NB4 (cell line): ENCODE measurements around the gene TTC34.

ENCODE experiments used
- TF ChIP-seq, protein P1 (sequence below): IDR thresholded peaks from 2 replicates; pipeline ENCODE4 v1.6.1; 2011; ENCODE audit warnings: low read depth, low read length
- TF ChIP-seq, protein P2 (sequence below): IDR thresholded peaks from one replicate; pipeline ENCODE4 v1.5.1; 2012; ENCODE audit warnings: low read depth, low read length

DNA sequence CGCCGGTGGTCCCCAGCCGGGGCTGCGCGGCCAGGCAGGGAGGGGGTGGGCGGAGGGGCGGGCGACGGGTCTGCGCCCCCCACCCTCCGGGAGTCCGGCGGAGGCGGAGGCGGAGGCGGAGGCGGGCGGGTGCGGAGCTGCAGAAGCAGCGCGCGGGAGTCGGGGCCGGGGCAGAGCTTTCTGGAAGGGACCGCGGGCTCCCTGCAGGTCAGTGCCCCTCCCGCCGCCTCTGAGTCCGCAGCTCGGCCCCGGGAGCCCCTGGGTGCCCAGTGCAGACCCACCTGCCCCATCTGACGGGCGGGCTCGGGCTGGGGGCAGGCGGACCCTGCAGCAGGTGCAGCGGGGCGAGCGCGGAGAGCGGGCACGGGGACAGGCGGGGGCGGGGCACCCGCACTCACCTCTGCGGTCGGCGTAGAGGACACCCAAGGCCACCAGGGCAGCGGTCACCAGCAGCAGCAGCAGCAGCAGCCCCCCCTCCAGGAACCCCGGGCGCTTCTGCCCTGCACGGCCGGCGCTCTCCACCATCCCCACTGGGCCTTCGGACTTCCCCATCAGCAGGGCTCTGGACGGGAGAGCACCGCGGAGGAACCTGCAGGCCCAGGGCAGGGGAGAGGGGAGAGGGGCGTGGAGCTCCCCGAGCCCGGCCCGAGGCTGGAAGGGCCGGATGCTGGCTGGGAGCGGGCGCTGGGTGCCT, 172.4 kb downstream of the TTC34 start:
- TF ChIP-seq, protein P1, sequence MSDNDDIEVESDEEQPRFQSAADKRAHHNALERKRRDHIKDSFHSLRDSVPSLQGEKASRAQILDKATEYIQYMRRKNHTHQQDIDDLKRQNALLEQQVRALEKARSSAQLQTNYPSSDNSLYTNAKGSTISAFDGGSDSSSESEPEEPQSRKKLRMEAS: no peak
- TF ChIP-seq, protein P2, sequence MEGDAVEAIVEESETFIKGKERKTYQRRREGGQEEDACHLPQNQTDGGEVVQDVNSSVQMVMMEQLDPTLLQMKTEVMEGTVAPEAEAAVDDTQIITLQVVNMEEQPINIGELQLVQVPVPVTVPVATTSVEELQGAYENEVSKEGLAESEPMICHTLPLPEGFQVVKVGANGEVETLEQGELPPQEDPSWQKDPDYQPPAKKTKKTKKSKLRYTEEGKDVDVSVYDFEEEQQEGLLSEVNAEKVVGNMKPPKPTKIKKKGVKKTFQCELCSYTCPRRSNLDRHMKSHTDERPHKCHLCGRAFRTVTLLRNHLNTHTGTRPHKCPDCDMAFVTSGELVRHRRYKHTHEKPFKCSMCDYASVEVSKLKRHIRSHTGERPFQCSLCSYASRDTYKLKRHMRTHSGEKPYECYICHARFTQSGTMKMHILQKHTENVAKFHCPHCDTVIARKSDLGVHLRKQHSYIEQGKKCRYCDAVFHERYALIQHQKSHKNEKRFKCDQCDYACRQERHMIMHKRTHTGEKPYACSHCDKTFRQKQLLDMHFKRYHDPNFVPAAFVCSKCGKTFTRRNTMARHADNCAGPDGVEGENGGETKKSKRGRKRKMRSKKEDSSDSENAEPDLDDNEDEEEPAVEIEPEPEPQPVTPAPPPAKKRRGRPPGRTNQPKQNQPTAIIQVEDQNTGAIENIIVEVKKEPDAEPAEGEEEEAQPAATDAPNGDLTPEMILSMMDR: no peak
